Loucy (cell line): Measurements from ENCODE around the gene BCL2L11.
"Not testable (repeated sequence)": the region's sequence is repeated elsewhere in the genome, so short reads cannot be mapped to it uniquely, and the experiment has no call there.

ENCODE experiments used
- H2AFZ ChIP-seq: fragments of 200-600 bp; sonication (generic); 2 replicates; pipeline ENCODE4 v1.6.0; 2016; ENCODE audit warnings: antibody characterized with exemption, mild to moderate bottlenecking, low read length, moderate library complexity
- H3F3A ChIP-seq: fragments of 200-600 bp; 2 replicates; pipeline ENCODE4 v1.6.0; 2016; ENCODE audit warnings: antibody characterized with exemption, low read depth, mild to moderate bottlenecking
- H3K27me3 ChIP-seq: fragments of 200-600 bp; sonication (generic); 2 replicates; pipeline ENCODE4 v1.6.1; 2014; ENCODE audit warnings: low read length, mild to moderate bottlenecking; ENCODE audit not compliant: insufficient read depth, poor library complexity, severe bottlenecking
- H3K36me3 ChIP-seq: fragments of 200-600 bp; sonication (generic); 2 replicates; pipeline ENCODE4 v1.6.1; 2016; ENCODE audit warnings: low read length; ENCODE audit not compliant: insufficient read depth
- H3K4me1 ChIP-seq: fragments of 200-600 bp; sonication (generic); 2 replicates; pipeline ENCODE4 v1.5.1; 2014; ENCODE audit warnings: low read length, mild to moderate bottlenecking; ENCODE audit not compliant: insufficient read depth, poor library complexity, severe bottlenecking
- H3K4me2 ChIP-seq: fragments of 200-600 bp; sonication (generic); 2 replicates; pipeline ENCODE4 v1.6.0; 2014; ENCODE audit warnings: antibody characterized with exemption, low read length, low read depth, mild to moderate bottlenecking; ENCODE audit not compliant: poor library complexity, severe bottlenecking
- H3K4me3 ChIP-seq: fragments of 200-600 bp; sonication (generic); 2 replicates; pipeline ENCODE4 v1.5.1; 2014; ENCODE audit warnings: low read length, mild to moderate bottlenecking, mixed read lengths; ENCODE audit not compliant: poor library complexity, severe bottlenecking
- H3K79me2 ChIP-seq: fragments of 200-600 bp; sonication (generic); 2 replicates; pipeline ENCODE4 v1.6.1; 2014; ENCODE audit warnings: low read length; ENCODE audit not compliant: insufficient read depth
- H3K9ac ChIP-seq: fragments of 200-600 bp; sonication (generic); 2 replicates; pipeline ENCODE4 v1.6.0; 2014; ENCODE audit warnings: mild to moderate bottlenecking, low read depth, low read length, moderate library complexity; ENCODE audit not compliant: poor library complexity, severe bottlenecking
- H3K9me2 ChIP-seq: fragments of 200-600 bp; sonication (generic); replicated peaks from 2 replicates; pipeline ENCODE4 v1.6.1; 2016; ENCODE audit warnings: low read depth, low read length, mixed read lengths
- H3K9me3 ChIP-seq: fragments of 200-600 bp; sonication (generic); 2 replicates; pipeline ENCODE4 v1.6.1; 2014; ENCODE audit warnings: mild to moderate bottlenecking, antibody characterized with exemption, low read length, low read depth; ENCODE audit not compliant: insufficient read depth
- H4K20me1 ChIP-seq: fragments of 200-600 bp; sonication (generic); 2 replicates; pipeline ENCODE4 v1.6.0; 2014; ENCODE audit warnings: antibody characterized with exemption, low read length, mild to moderate bottlenecking; ENCODE audit not compliant: insufficient read depth, poor library complexity, severe bottlenecking
- EZH2phosphoT487 ChIP-seq: fragments of 200-600 bp; IDR thresholded peaks from 2 replicates; pipeline ENCODE4 v1.6.1; 2018; ENCODE audit warnings: antibody characterized with exemption, mild to moderate bottlenecking, moderate library complexity, borderline replicate concordance
- TF ChIP-seq, protein P1 (sequence below): fragments of 200-600 bp; sonication (generic); conservative IDR thresholded peaks from 2 replicates; pipeline ENCODE4 v1.5.1; 2014; ENCODE audit warnings: mild to moderate bottlenecking, antibody characterized with exemption, low read length

Gene BCL2L11, protein sequence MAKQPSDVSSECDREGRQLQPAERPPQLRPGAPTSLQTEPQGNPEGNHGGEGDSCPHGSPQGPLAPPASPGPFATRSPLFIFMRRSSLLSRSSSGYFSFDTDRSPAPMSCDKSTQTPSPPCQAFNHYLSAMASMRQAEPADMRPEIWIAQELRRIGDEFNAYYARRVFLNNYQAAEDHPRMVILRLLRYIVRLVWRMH

DNA sequence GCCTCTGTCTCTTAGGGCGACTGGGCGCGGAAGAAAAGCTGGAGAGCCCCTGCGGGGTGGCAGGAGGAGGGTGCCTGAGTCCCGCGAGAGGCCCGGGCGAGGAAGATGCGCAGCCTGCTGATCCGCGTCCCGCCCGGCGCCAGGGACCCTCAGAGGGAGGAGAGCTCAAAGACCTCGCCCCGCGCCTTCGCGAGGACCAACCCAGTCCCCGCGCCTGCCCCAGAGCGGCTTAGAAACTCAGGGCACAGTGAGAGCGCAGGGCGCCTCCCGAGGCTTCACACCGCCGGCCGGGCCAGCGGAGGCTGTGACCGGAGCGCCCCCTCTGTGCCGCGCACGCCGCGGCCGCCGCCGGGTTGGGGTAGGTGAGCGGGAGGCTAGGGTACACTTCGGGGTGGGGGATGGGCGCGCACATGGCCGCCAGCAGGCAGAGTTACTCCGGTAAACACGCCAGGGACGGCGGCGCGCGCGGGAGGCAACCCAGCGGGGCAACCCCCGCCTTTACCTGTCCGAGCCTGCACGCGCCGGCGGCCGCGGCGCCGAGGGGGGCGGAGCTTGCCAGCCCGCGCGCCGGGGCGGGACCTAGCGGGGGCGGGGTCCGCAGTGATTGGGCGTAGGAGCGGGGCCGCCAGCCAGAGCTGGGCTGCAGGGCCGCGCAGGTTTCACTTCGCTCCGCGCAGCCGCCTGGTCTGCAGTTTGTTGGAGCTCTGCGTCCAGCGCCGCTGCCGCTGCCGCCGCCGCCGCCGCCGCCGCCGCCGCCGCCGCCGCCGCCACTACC, at the start of gene BCL2L11:
BCL2L11 (plus strand) TSS at position 662 of the 775 bp plus-strand sequence. CDS start 2,832 bp downstream, outside the sequence.
- Histone ChIP-seq H3K27me3 (no peaks in the 10 kb centered on the region), H3K4me2 (peak within 1 kb of the TSS; percentile 71), H3K9me2 (no peaks in the 10 kb centered on the region), H3K36me3 (no peaks in the 10 kb centered on the region), H3K4me3 (peak within 1 kb of the TSS; percentile 90), H2AFZ (peak within 1 kb of the TSS; percentile 80), H3K79me2 (peaks cover 42% of the 10 kb centered on the region), H3F3A (no peaks in the 10 kb centered on the region), H3K4me1 (peaks cover 32% of the 10 kb centered on the region), H3K9ac (peak within 1 kb of the TSS; percentile 88), H3K9me3 (no peaks in the 10 kb centered on the region), H4K20me1 (peaks cover 23% of the 10 kb centered on the region)
- no peak for TF ChIP-seq EZH2phosphoT487
- TF ChIP-seq, protein P1, sequence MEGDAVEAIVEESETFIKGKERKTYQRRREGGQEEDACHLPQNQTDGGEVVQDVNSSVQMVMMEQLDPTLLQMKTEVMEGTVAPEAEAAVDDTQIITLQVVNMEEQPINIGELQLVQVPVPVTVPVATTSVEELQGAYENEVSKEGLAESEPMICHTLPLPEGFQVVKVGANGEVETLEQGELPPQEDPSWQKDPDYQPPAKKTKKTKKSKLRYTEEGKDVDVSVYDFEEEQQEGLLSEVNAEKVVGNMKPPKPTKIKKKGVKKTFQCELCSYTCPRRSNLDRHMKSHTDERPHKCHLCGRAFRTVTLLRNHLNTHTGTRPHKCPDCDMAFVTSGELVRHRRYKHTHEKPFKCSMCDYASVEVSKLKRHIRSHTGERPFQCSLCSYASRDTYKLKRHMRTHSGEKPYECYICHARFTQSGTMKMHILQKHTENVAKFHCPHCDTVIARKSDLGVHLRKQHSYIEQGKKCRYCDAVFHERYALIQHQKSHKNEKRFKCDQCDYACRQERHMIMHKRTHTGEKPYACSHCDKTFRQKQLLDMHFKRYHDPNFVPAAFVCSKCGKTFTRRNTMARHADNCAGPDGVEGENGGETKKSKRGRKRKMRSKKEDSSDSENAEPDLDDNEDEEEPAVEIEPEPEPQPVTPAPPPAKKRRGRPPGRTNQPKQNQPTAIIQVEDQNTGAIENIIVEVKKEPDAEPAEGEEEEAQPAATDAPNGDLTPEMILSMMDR: peak; percentile 36

DNA sequence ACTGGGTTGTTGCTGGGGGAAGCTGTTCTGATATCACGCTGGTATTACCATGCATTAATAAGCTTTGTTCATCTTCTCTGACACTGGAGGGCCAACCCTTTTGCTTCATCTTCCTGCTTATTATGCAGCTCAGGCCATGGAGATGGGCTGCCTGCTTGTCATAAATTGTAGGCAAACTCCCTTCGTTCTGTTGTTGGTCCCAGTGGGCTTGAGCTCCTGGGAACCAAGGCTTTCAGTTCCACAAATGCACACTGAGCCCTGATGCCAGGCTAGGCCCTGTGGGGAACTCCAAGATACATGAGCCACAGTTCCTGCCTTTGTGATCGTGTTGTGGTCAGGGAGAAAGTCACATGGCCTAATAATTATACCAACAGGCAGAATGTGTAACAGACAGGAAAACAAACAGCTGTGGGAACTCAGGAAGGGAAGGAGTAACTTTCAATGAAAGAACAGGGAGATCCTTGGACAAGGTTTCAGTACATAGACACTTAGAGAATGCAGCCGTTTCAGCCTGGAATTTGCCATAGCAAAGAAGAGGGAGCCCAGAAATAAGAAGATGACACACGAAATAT, 49.0 kb upstream of the BCL2L11 start:
- H3K9me2 ChIP-seq: no peaks in the 10 kb centered on the region
- peak overlapping the region; percentile 48 for H3K4me2 ChIP-seq
- H3K4me3 ChIP-seq: peak overlapping the region; percentile 12
- H3K9ac ChIP-seq: peak overlapping the region; percentile 29
- no peaks in the 10 kb centered on the region for H3K27me3 ChIP-seq
- no peaks in the 10 kb centered on the region for H3K79me2 ChIP-seq
- H3K4me1 ChIP-seq: peaks cover 17% of the 10 kb centered on the region
- no peaks in the 10 kb centered on the region for H3K36me3 ChIP-seq
- peak overlapping the region; percentile 89 for H2AFZ ChIP-seq
- H4K20me1 ChIP-seq: no peaks in the 10 kb centered on the region
- TF ChIP-seq, protein P1: no peak
- no peak for TF ChIP-seq EZH2phosphoT487
- H3K9me3 ChIP-seq: peaks cover 11% of the 10 kb centered on the region
- H3F3A ChIP-seq: no peaks in the 10 kb centered on the region

DNA sequence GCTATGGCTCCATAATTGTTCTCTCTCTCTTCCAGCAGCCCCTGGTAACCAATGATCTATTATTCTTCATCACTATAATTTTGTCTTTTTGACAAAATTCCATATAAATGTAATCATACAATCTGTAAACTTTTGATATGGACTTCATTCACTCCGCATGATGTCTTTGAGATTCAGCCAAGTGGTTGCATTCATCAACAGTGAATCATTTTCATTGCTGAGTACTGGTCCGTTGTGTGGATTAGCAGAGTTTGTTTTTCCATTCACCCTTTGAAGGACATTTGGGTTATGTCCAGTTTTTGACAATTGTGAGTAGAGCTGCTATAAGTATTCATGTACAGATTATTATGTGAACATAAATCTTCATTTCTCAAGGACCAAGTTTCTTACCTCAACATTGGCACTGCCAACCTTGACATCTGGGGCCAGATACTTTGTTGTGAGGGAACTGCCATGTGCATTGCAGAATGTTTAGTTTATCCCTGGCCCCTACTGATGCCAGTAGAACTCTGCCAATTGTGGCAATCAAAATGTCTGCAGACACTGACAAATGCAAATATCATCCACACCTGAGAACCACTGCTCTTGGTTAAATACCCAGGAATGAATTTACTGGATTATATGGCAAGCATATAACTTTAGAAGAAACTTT, 48.4 kb upstream of the BCL2L11 start:
- H3F3A ChIP-seq: no peaks in the 10 kb centered on the region
- TF ChIP-seq, protein P1: no peak
- TF ChIP-seq EZH2phosphoT487: no peak
- peaks cover 11% of the 10 kb centered on the region for H3K9me3 ChIP-seq
- peak overlapping the region; percentile 48 for H3K4me2 ChIP-seq
- H3K9ac ChIP-seq: peak overlapping the region; percentile 29
- H2AFZ ChIP-seq: no peak overlapping the region
- H3K36me3 ChIP-seq: no peaks in the 10 kb centered on the region
- no peaks in the 10 kb centered on the region for H3K9me2 ChIP-seq
- H4K20me1 ChIP-seq: no peaks in the 10 kb centered on the region
- peaks cover 15% of the 10 kb centered on the region for H3K4me1 ChIP-seq
- H3K4me3 ChIP-seq: no peak overlapping the region
- H3K79me2 ChIP-seq: no peaks in the 10 kb centered on the region
- H3K27me3 ChIP-seq: no peaks in the 10 kb centered on the region

DNA sequence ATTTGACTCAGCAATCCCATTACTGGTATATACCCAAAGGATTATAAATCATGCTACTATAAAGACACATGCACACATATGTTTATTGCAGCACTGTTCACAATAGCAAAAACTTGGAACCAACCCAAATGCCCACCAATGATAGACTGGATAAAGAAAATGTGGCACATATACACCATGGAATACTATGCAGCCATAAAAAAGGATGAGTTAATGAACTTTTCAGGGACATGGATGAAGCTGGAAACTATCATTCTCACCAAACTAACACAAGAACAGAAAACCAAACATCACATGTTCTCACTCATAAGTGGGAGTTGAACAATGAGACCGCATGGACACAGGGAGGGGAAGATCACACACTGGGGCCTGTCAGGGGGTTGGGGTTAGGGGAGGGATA, 38.1 kb upstream of the BCL2L11 start:
- H4K20me1 ChIP-seq, H3K9ac ChIP-seq, H3K9me3 ChIP-seq, H3K27me3 ChIP-seq, H3K4me2 ChIP-seq, H3K9me2 ChIP-seq, H3K79me2 ChIP-seq, H3K4me3 ChIP-seq, H3K4me1 ChIP-seq, H2AFZ ChIP-seq, H3K36me3 ChIP-seq, H3F3A ChIP-seq: not testable (repeated sequence)
